HEK293 (cell line): ENCODE data around the gene IZUMO4.
A peak's percentile ranks its signal among the peaks of the same experiment; 100 is the strongest.

Source experiments
- CTCF ChIA-PET: fragments of 350-600 bp; formaldehyde crosslinking; extraction: SDS; loops from one replicate; lab custom pipeline; 2021; ENCODE audit warnings: antibody characterized with exemption; lab: Yijun Ruan, JAX
- POLR2A ChIA-PET: fragments of 300-600 bp; formaldehyde crosslinking; extraction: SDS; loops from one replicate; lab custom pipeline; 2020; ENCODE audit warnings: antibody characterized with exemption, inconsistent platforms; lab: Yijun Ruan, JAX
- H3K27ac ChIP-seq: fragments of 200-500 bp; sonication (Bioruptor generic); 2 replicates; pipeline ENCODE4 v1.5.1; 2014; ENCODE audit warnings: low read depth, low read length, control low read depth, inconsistent platforms; ENCODE audit errors: extremely low read depth
- H3K36me3 ChIP-seq, 2 experiments: fragments of 200-500 bp in 1 of 2; sonication (Bioruptor generic) in 1 of 2; 1 replicate in 1 of 2; 2 replicates in 1 of 2; pipeline ENCODE4 v1.5.1; 2014 to 2017; ENCODE audit warnings: inconsistent platforms in 2 of 2, low read length in 2 of 2; ENCODE audit not compliant: control insufficient read depth in 2 of 2, insufficient read depth in 1 of 2
- H3K4me1 ChIP-seq: fragments of 200-500 bp; sonication (Bioruptor generic); 2 replicates; pipeline ENCODE4 v1.5.1; 2014; ENCODE audit warnings: mild to moderate bottlenecking, low read length, inconsistent platforms; ENCODE audit not compliant: control insufficient read depth, insufficient read depth
- H3K4me3 ChIP-seq: 2 replicates; pipeline ENCODE4 v1.5.1; 2011; ENCODE audit warnings: low read depth, mild to moderate bottlenecking, control low read depth, low read length, moderate library complexity
- H3K9me3 ChIP-seq: fragments of 200-500 bp; sonication (Bioruptor generic); 2 replicates; pipeline ENCODE4 v1.5.1; 2014; ENCODE audit warnings: low read depth, low read length, inconsistent platforms; ENCODE audit not compliant: control insufficient read depth, insufficient read depth
- BCL11A ChIP-seq: fragments of 450-650 bp; formaldehyde crosslinking; IDR thresholded peaks from 2 replicates; pipeline ENCODE4 v1.5.1; 2016; ENCODE audit warnings: low read depth, missing biosample characterization, missing genetic modification characterization
- KLF1 ChIP-seq: fragments of 450-650 bp; formaldehyde crosslinking; IDR thresholded peaks from 2 replicates; pipeline ENCODE4 v1.5.1; 2016; ENCODE audit warnings: missing biosample characterization, missing genetic modification characterization
- ZBTB17 ChIP-seq: fragments of 450-650 bp; formaldehyde crosslinking; IDR thresholded peaks from 2 replicates; pipeline ENCODE4 v1.5.1; 2016; ENCODE audit warnings: missing biosample characterization, missing genetic modification characterization
- ZFHX2 ChIP-seq: fragments of 450-650 bp; formaldehyde crosslinking; conservative IDR thresholded peaks from 2 replicates; pipeline ENCODE4 v1.5.1; 2016; ENCODE audit warnings: missing biosample characterization, missing genetic modification characterization
- ZFP41 ChIP-seq: fragments of 450-650 bp; formaldehyde crosslinking; IDR thresholded peaks from 2 replicates; pipeline ENCODE4 v1.5.1; 2016; ENCODE audit warnings: missing biosample characterization, missing genetic modification characterization, borderline replicate concordance
- ZNF223 ChIP-seq: fragments of 450-650 bp; formaldehyde crosslinking; IDR thresholded peaks from 2 replicates; pipeline ENCODE4 v1.5.1; 2016; ENCODE audit warnings: missing biosample characterization, missing genetic modification characterization
- ZNF23 ChIP-seq: fragments of 450-650 bp; formaldehyde crosslinking; IDR thresholded peaks from 2 replicates; pipeline ENCODE4 v1.5.1; 2016; ENCODE audit warnings: missing biosample characterization, missing genetic modification characterization, borderline replicate concordance
- ZNF350 ChIP-seq: fragments of 450-650 bp; formaldehyde crosslinking; IDR thresholded peaks from 2 replicates; pipeline ENCODE4 v1.5.0; 2017; ENCODE audit warnings: missing biosample characterization, mild to moderate bottlenecking, missing genetic modification characterization
- ZNF354C ChIP-seq: fragments of 450-650 bp; formaldehyde crosslinking; IDR thresholded peaks from 2 replicates; pipeline ENCODE4 v1.5.1; 2016; ENCODE audit warnings: missing biosample characterization, missing genetic modification characterization, low read depth, borderline replicate concordance
- ZNF416 ChIP-seq: fragments of 450-650 bp; formaldehyde crosslinking; IDR thresholded peaks from 2 replicates; pipeline ENCODE4 v1.5.1; 2016; ENCODE audit warnings: missing biosample characterization, missing genetic modification characterization
- ZNF555 ChIP-seq: fragments of 450-650 bp; formaldehyde crosslinking; conservative IDR thresholded peaks from 2 replicates; pipeline ENCODE4 v1.5.1; 2017; ENCODE audit warnings: missing biosample characterization, mild to moderate bottlenecking, missing genetic modification characterization, inconsistent platforms
- ZNF600 ChIP-seq: fragments of 450-650 bp; formaldehyde crosslinking; IDR thresholded peaks from 2 replicates; pipeline ENCODE4 v1.5.1; 2016; ENCODE audit warnings: missing biosample characterization, missing genetic modification characterization
- ZNF791 ChIP-seq: fragments of 450-650 bp; formaldehyde crosslinking; IDR thresholded peaks from 2 replicates; pipeline ENCODE4 v1.5.1; 2016; ENCODE audit warnings: missing biosample characterization, missing genetic modification characterization
- ZNF830 ChIP-seq: fragments of 450-650 bp; IDR thresholded peaks from 2 replicates; pipeline ENCODE4 v1.5.0; 2018; ENCODE audit warnings: missing biosample characterization, missing genetic modification characterization, low read depth, mild to moderate bottlenecking, moderate library complexity
- ZNF837 ChIP-seq: fragments of 450-650 bp; formaldehyde crosslinking; IDR thresholded peaks from 2 replicates; pipeline ENCODE4 v1.5.1; 2016; ENCODE audit warnings: missing biosample characterization, missing genetic modification characterization
- TF ChIP-seq, protein P1 (sequence below): fragments of 450-650 bp; formaldehyde crosslinking; IDR thresholded peaks from 2 replicates; pipeline ENCODE4 v1.5.1; 2016; ENCODE audit warnings: missing biosample characterization, missing genetic modification characterization
- TF ChIP-seq, protein P2 (sequence below): fragments of 450-650 bp; formaldehyde crosslinking; IDR thresholded peaks from 2 replicates; pipeline ENCODE4 v1.5.1; 2016; ENCODE audit warnings: missing biosample characterization, missing genetic modification characterization
- TF ChIP-seq, protein P3 (sequence below): fragments of 450-650 bp; formaldehyde crosslinking; IDR thresholded peaks from 2 replicates; pipeline ENCODE4 v1.5.1; 2017; ENCODE audit warnings: missing biosample characterization, missing genetic modification characterization
- TF ChIP-seq, protein P4 (sequence below): fragments of 450-650 bp; formaldehyde crosslinking; IDR thresholded peaks from 2 replicates; pipeline ENCODE4 v1.5.1; 2017; ENCODE audit warnings: missing biosample characterization, missing genetic modification characterization

The IZUMO4 gene

DNA sequence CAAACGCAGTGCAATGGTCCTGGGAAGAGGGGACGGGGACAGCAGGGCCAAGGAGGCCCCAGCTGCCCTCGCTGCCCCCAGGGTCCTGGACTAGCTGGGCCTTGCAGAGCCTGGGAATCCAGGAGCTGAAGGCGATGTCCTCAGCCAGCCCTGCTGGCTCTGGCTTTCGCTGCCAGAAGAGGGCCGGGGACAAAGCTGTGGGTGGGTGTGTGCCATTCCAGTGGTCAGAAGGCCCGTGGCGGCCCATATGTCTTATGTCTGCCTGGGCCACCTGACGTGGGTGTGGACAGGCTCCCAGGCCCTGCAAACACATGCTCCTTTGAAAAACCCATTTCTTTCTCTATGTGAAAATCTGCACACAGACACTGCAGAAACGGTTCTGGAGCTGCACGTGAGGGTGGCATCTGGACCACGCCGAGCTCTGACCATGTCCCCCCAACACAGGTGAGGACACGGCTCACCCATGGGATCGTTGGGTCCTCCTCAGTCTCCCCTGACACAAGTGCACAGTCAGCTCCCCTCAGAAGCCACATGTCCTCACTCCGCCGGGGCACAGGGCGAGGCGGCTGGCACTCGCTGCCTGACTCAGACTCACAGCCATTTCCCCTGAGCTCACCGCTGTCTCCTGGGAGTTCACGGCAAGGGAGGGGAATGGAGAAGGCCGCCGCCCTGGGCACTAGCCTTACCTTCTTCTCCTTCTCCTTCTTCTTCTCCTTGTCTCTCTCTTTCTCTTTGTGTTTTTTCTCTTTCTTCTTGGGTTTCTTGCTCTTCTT lies 16.9 kb downstream of the IZUMO4 start:
- no peak for TF ChIP-seq ZNF23 (tag by site-specific recombination)
- TF ChIP-seq, protein P1, sequence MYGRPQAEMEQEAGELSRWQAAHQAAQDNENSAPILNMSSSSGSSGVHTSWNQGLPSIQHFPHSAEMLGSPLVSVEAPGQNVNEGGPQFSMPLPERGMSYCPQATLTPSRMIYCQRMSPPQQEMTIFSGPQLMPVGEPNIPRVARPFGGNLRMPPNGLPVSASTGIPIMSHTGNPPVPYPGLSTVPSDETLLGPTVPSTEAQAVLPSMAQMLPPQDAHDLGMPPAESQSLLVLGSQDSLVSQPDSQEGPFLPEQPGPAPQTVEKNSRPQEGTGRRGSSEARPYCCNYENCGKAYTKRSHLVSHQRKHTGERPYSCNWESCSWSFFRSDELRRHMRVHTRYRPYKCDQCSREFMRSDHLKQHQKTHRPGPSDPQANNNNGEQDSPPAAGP (tag by site-specific recombination) = peak; percentile 82
- peak; percentile 47; the same call in 1 of the 2 replicates for TF ChIP-seq ZNF600 (tag by site-specific recombination)
- TF ChIP-seq KLF1 (tag by site-specific recombination) = peak; percentile 67
- POLR2A ChIA-PET = no interaction called here
- Histone ChIP-seq H3K36me3 (peaks cover 6 to 99% of the 10 kb centered on the region in 2 experiments; a peak in 2 of 3 replicates), H3K27ac (no peak overlapping the region), H3K4me3 (no peak overlapping the region), H3K4me1 (no peaks in the 10 kb centered on the region), H3K9me3 (no peaks in the 10 kb centered on the region)
- CTCF ChIA-PET = interaction anchor here (0.6 kb wide), 1 partner anchor 83 kb away, joined by 3 read pairs; no protein-coding TSS in a partner anchor

DNA sequence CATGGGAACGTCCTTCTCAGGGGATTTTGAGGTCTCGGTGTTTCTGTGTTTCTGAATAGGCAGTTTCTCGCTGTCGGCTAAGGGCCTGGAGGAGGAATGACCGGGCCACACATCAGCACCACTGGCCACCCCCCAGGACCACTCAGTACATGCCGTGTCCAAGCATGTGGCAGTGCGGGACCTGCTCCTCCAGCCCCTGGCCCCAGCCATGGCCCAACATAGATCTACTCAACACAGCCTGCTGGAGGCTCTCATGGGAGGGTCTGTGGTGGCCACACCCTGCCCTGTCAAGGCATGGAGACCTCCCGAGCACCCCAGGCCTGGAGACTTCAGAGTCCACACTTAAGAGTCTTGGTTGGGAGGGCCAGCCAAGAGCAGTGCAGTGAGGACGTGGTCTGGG lies 17.5 kb downstream of the IZUMO4 start:
- peaks cover 6 to 99% of the 10 kb centered on the region in 2 experiments; a peak in 2 of 3 replicates for H3K36me3 ChIP-seq
- TF ChIP-seq ZNF23 (tag by site-specific recombination) = no peak
- TF ChIP-seq ZNF791 = no peak
- TF ChIP-seq ZNF350 = no peak
- TF ChIP-seq ZNF223 (tag by site-specific recombination) = no peak
- TF ChIP-seq ZNF354C = no peak
- TF ChIP-seq, protein P2, sequence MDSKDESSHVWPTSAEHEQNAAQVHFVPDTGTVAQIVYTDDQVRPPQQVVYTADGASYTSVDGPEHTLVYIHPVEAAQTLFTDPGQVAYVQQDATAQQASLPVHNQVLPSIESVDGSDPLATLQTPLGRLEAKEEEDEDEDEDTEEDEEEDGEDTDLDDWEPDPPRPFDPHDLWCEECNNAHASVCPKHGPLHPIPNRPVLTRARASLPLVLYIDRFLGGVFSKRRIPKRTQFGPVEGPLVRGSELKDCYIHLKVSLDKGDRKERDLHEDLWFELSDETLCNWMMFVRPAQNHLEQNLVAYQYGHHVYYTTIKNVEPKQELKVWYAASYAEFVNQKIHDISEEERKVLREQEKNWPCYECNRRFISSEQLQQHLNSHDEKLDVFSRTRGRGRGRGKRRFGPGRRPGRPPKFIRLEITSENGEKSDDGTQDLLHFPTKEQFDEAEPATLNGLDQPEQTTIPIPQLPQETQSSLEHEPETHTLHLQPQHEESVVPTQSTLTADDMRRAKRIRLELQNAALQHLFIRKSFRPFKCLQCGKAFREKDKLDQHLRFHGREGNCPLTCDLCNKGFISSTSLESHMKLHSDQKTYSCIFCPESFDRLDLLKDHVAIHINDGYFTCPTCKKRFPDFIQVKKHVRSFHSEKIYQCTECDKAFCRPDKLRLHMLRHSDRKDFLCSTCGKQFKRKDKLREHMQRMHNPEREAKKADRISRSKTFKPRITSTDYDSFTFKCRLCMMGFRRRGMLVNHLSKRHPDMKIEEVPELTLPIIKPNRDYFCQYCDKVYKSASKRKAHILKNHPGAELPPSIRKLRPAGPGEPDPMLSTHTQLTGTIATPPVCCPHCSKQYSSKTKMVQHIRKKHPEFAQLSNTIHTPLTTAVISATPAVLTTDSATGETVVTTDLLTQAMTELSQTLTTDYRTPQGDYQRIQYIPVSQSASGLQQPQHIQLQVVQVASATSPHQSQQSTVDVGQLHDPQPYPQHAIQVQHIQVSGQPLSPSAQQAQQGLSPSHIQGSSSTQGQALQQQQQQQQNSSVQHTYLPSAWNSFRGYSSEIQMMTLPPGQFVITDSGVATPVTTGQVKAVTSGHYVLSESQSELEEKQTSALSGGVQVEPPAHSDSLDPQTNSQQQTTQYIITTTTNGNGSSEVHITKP (tag by site-specific recombination) = no peak
- TF ChIP-seq ZNF830 (tag by site-specific recombination) = no peak
- TF ChIP-seq ZBTB17 (tag by site-specific recombination) = no peak
- TF ChIP-seq KLF1 (tag by site-specific recombination) = 0 out of 2 replicates have a peak, but pooled peaks have one; percentile 65
- TF ChIP-seq, protein P3, sequence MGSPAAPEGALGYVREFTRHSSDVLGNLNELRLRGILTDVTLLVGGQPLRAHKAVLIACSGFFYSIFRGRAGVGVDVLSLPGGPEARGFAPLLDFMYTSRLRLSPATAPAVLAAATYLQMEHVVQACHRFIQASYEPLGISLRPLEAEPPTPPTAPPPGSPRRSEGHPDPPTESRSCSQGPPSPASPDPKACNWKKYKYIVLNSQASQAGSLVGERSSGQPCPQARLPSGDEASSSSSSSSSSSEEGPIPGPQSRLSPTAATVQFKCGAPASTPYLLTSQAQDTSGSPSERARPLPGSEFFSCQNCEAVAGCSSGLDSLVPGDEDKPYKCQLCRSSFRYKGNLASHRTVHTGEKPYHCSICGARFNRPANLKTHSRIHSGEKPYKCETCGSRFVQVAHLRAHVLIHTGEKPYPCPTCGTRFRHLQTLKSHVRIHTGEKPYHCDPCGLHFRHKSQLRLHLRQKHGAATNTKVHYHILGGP (tag by site-specific recombination) = no peak
- TF ChIP-seq ZFHX2 (tag by site-specific recombination) = no peak
- no peak for TF ChIP-seq ZNF837 (tag by site-specific recombination)
- TF ChIP-seq, protein P4, sequence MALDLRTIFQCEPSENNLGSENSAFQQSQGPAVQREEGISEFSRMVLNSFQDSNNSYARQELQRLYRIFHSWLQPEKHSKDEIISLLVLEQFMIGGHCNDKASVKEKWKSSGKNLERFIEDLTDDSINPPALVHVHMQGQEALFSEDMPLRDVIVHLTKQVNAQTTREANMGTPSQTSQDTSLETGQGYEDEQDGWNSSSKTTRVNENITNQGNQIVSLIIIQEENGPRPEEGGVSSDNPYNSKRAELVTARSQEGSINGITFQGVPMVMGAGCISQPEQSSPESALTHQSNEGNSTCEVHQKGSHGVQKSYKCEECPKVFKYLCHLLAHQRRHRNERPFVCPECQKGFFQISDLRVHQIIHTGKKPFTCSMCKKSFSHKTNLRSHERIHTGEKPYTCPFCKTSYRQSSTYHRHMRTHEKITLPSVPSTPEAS (tag by site-specific recombination) = no peak
- no peak for TF ChIP-seq ZNF555 (tag by site-specific recombination)
- TF ChIP-seq ZNF600 (tag by site-specific recombination) = 0 out of 2 replicates have a peak, but pooled peaks have one; percentile 5
- TF ChIP-seq BCL11A (tag by site-specific recombination) = no peak
- TF ChIP-seq ZNF416 (tag by site-specific recombination) = no peak
- no peak for TF ChIP-seq ZFP41 (tag by site-specific recombination)
- CTCF ChIA-PET = no interaction called here
- H3K27ac ChIP-seq = no peak overlapping the region
- no peaks in the 10 kb centered on the region for H3K4me1 ChIP-seq
- H3K4me3 ChIP-seq = no peak overlapping the region
- POLR2A ChIA-PET = no interaction called here
- H3K9me3 ChIP-seq = no peaks in the 10 kb centered on the region
